IgD-negative memory B cell (primary cell): ENCODE data around the gene GGA2. TPM values are rescaled to one million over a fixed set of nuclear protein-coding genes. Genes with fewer than 3 reads are reported as not detected.

Experiments
- H3K27ac Mint-ChIP-seq, 3 donors: one replicate each; pipeline ENCODE4 v1.8.0; 2020 to 2022; ENCODE audit warnings: mild to moderate bottlenecking in 3 of 3, mixed read lengths in 3 of 3, moderate library complexity in 1 of 3
- H3K27me3 Mint-ChIP-seq: one replicate; pipeline ENCODE4 v1.8.0; 2021; ENCODE audit warnings: mixed read lengths
- H3K36me3 Mint-ChIP-seq: one replicate; pipeline ENCODE4 v1.8.0; 2020; ENCODE audit warnings: mild to moderate bottlenecking, mixed read lengths
- H3K4me1 Mint-ChIP-seq, 3 donors: one replicate each; pipeline ENCODE4 v1.8.0; 2020 to 2022; ENCODE audit warnings: mixed read lengths in 3 of 3, mild to moderate bottlenecking in 1 of 3
- H3K4me3 Mint-ChIP-seq, 4 donors: one replicate each; pipeline ENCODE4 v1.8.0; 2020 to 2022; ENCODE audit warnings: mild to moderate bottlenecking in 4 of 4, mixed read lengths in 4 of 4, moderate library complexity in 3 of 4
- H3K9me3 Mint-ChIP-seq, 3 donors: one replicate each; pipeline ENCODE4 v1.8.0; 2020 to 2021; ENCODE audit warnings: mixed read lengths in 3 of 3, mild to moderate bottlenecking in 1 of 3
- polyA plus RNA-seq: library from polyadenylated mRNA; unstranded; fragments of 300-500 nt; fragmentation: Illumina TruSeq; gene quantifications from one replicate; pipeline ENCODE4 v1.2.3, GENCODE V29; 2021

The GGA2 gene
- polyA plus RNA-seq, 1 donor from 2014 or later, result 219 TPM

DNA sequence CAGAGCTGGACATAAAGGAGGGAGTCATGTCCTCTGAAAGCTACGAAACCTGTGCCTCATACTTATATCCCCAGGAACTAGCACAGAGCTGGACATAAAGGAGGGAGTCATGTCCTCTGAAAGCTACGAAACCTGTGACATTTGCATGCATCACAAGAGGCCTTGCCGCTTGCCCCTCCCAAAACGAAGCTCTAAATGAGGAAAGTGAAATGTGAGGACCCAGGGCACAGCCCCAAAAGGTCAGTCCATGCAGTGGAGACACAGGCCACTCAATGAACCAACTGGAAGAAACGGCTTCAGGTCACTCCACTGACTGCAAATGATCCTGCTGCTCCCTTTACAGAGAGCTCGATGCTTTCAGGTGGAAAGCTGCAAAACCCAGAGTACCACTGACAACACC is 95.6 kb downstream of the GGA2 start:
- Mint-ChIP-seq H3K27me3 (no peaks in the 10 kb centered on the region), H3K36me3 (peaks cover 17% of the 10 kb centered on the region), H3K27ac (no peak overlapping the region)

More for the DNA sequence above, 95.6 kb downstream of the GGA2 start:
- H3K4me3 Mint-ChIP-seq, result no peak overlapping the region
- no peaks in the 10 kb centered on the region for H3K9me3 Mint-ChIP-seq
- H3K4me1 Mint-ChIP-seq, result no peaks in the 10 kb centered on the region

Other genes starting within 250 kb of the GGA2 start
- gene SCNN1B, start 208.2 kb downstream of the GGA2 start, polyA plus RNA-seq, result 0.24 TPM
- gene COG7, start 57.3 kb downstream of the GGA2 start, polyA plus RNA-seq, result 7.1 TPM
- gene EARS2, start 46.9 kb upstream of the GGA2 start, polyA plus RNA-seq, result 14.4 TPM
- 12.4 TPM for gene UBFD1, start 47.2 kb upstream of the GGA2 start, polyA plus RNA-seq
- gene NDUFAB1, start 85.8 kb upstream of the GGA2 start, polyA plus RNA-seq, result 170 TPM
- gene PALB2, start 130.8 kb upstream of the GGA2 start, polyA plus RNA-seq, result 6.4 TPM
- gene DCTN5, start 131.0 kb upstream of the GGA2 start, polyA plus RNA-seq, result 57.5 TPM
- 0.53 TPM for gene PLK1, start 168.4 kb upstream of the GGA2 start, polyA plus RNA-seq
- not detected for gene ERN2, start 202.7 kb upstream of the GGA2 start, polyA plus RNA-seq
- gene CHP2, start 244.5 kb upstream of the GGA2 start, polyA plus RNA-seq, result not detected